ENCODE measurements around the gene CASQ2. TPM values are rescaled to one million over a fixed set of nuclear protein-coding genes. Genes with fewer than 3 reads are reported as not detected.

CASQ2 gene
- total RNA-seq, 1 experiment from 2014 or later, result not detected

GRCh38 chr1:115732316-115732715 lies 36.2 kb downstream of the CASQ2 start:
- BruUV-seq (replicated peaks), result no TSS peak
- H3K27ac Mint-ChIP-seq (ENCODE audit: low read depth, unreplicated experiment), result no peak overlapping the region
- H3K4me3 Mint-ChIP-seq (ENCODE audit: unreplicated experiment), result no peak overlapping the region
- H3K9me3 Mint-ChIP-seq (ENCODE audit: unreplicated experiment), result no peaks in the 10 kb centered on the region
- no peak for TF ChIP-seq CTCF (IDR thresholded peaks at IDR 0.05; ENCODE audit: unreplicated experiment)
- intact Hi-C loops (cut with micrococcal nuclease), result no loop called here
- POLR2A ChIA-PET, result interaction anchor here (0.6 kb wide), 1 partner anchor 292 kb away, joined by 4 read pairs; no protein-coding TSS in a partner anchor
- peaks cover 13% of the 10 kb centered on the region for H3K4me1 Mint-ChIP-seq (ENCODE audit: insufficient read depth, unreplicated experiment)
- CTCF ChIA-PET, result interaction anchor here (0.7 to 2.2 kb wide), 2 partner anchors 9 to 33 kb away, joined by 3 to 8 read pairs; no protein-coding TSS in a partner anchor
- H3K36me3 Mint-ChIP-seq (ENCODE audit: insufficient read depth, unreplicated experiment), result no peaks in the 10 kb centered on the region
- no peaks in the 10 kb centered on the region for H3K27me3 Mint-ChIP-seq (ENCODE audit: insufficient read depth, unreplicated experiment)
- DNase-seq (ENCODE audit: unreplicated experiment), result no peak

- no peaks in the 10 kb centered on the region for H3K36me3 Mint-ChIP-seq (ENCODE audit: insufficient read depth, unreplicated experiment)
- intact Hi-C loops (cut with micrococcal nuclease), result no loop called here
- no peak overlapping the region for H3K4me3 Mint-ChIP-seq (ENCODE audit: unreplicated experiment)
- no peaks in the 10 kb centered on the region for H3K27me3 Mint-ChIP-seq (ENCODE audit: insufficient read depth, unreplicated experiment)
- H3K4me1 Mint-ChIP-seq (ENCODE audit: insufficient read depth, unreplicated experiment), result peaks cover 17% of the 10 kb centered on the region
- DNase-seq (ENCODE audit: unreplicated experiment), result no peak
- no TSS peak for BruUV-seq (replicated peaks)
- ChIA-PET CTCF (interaction anchor here (0.8 to 0.9 kb wide), 2 partner anchors 24 to 97 kb away, joined by 3 to 4 read pairs; no protein-coding TSS in a partner anchor), POLR2A (interaction anchor here (0.7 kb wide), 1 partner anchor 87 kb away, joined by 3 read pairs; no protein-coding TSS in a partner anchor)
- H3K27ac Mint-ChIP-seq (ENCODE audit: low read depth, unreplicated experiment), result no peak overlapping the region
- H3K9me3 Mint-ChIP-seq (ENCODE audit: unreplicated experiment), result no peaks in the 10 kb centered on the region
- no peak for TF ChIP-seq CTCF (IDR thresholded peaks at IDR 0.05; ENCODE audit: unreplicated experiment)
Observed at GRCh38 chr1:115729756-115730155, 38.8 kb downstream of the CASQ2 start.

GRCh38 chr1:115728341-115728740 lies 40.2 kb downstream of the CASQ2 start:
- CTCF ChIA-PET, result interaction anchor here (1.0 to 1.1 kb wide), 3 partner anchors 22 to 36 kb away, joined by 3 to 4 read pairs (median 4); no protein-coding TSS in a partner anchor
- Mint-ChIP-seq H3K36me3 (ENCODE audit: insufficient read depth, unreplicated experiment) (no peaks in the 10 kb centered on the region), H3K27me3 (ENCODE audit: insufficient read depth, unreplicated experiment) (no peaks in the 10 kb centered on the region), H3K9me3 (ENCODE audit: unreplicated experiment) (no peaks in the 10 kb centered on the region), H3K27ac (ENCODE audit: low read depth, unreplicated experiment) (peak overlapping the region; percentile 18), H3K4me1 (ENCODE audit: insufficient read depth, unreplicated experiment) (peaks cover 17% of the 10 kb centered on the region), H3K4me3 (ENCODE audit: unreplicated experiment) (no peak overlapping the region)
- DNase-seq (ENCODE audit: unreplicated experiment), result no peak
- intact Hi-C loops (cut with micrococcal nuclease), result no loop called here
- TF ChIP-seq CTCF (IDR thresholded peaks at IDR 0.05; ENCODE audit: unreplicated experiment), result no peak
- no TSS peak for BruUV-seq (replicated peaks)
- POLR2A ChIA-PET, result interaction anchor here (0.6 to 0.8 kb wide), 2 partner anchors 9 to 99 kb away, joined by 3 read pairs; no protein-coding TSS in a partner anchor

GRCh38 chr1:115727706-115728249 lies 40.7 kb downstream of the CASQ2 start:
- Mint-ChIP-seq H3K4me1 (ENCODE audit: insufficient read depth, unreplicated experiment) (peaks cover 17% of the 10 kb centered on the region), H3K36me3 (ENCODE audit: insufficient read depth, unreplicated experiment) (no peaks in the 10 kb centered on the region), H3K27ac (ENCODE audit: low read depth, unreplicated experiment) (peak overlapping the region; percentile 18), H3K27me3 (ENCODE audit: insufficient read depth, unreplicated experiment) (no peaks in the 10 kb centered on the region), H3K4me3 (ENCODE audit: unreplicated experiment) (no peak overlapping the region), H3K9me3 (ENCODE audit: unreplicated experiment) (no peaks in the 10 kb centered on the region)
- DNase-seq (ENCODE audit: unreplicated experiment), result peak; percentile 81
- ChIA-PET POLR2A (interaction anchor here (0.6 to 0.8 kb wide), 3 partner anchors 10 to 99 kb away, joined by 3 read pairs; no protein-coding TSS in a partner anchor), CTCF (interaction anchor here (0.6 to 1.1 kb wide), 6 partner anchors 10 to 770 kb away, joined by 3 to 4 read pairs (median 4); no protein-coding TSS in a partner anchor)
- intact Hi-C loops (cut with micrococcal nuclease), result no loop called here
- no TSS peak for BruUV-seq (replicated peaks)
- TF ChIP-seq CTCF (IDR thresholded peaks at IDR 0.05; ENCODE audit: unreplicated experiment), result no peak
